Activated naive CD8-positive, alpha-beta T cell treated with anti-CD3 and anti-CD28 coated beads, Interleukin-2, amount 10 ng/mL, durations not matched to agents 7 days and 5 days (primary cell): Measurements from ENCODE around the gene NRF1. TPM values are rescaled to one million over a fixed set of nuclear protein-coding genes. Genes with fewer than 3 reads are reported as not detected.
A peak's percentile ranks its signal among the peaks of the same experiment; 100 is the strongest.
"Not testable (repeated sequence)": the region's sequence is repeated elsewhere in the genome, so short reads cannot be mapped to it uniquely, and the experiment has no call there.

ENCODE experiments used
- ATAC-seq: fragments of 150-1000 bp; cut with Tn5 transposase; one replicate; pipeline ENCODE4 v1.10.0; 2021; ENCODE audit warnings: low read depth, moderate library complexity
- POLR2A ChIA-PET: fragments of 350-600 bp; sonication (Branson Sonifier 250); formaldehyde crosslinking; loops from one replicate; lab custom pipeline; 2021; ENCODE audit warnings: antibody characterized with exemption; lab: Charles Lee
- DNase-seq: peaks from one replicate; pipeline ENCODE4 v3.0.0; 2021
- H3K27ac Mint-ChIP-seq: one replicate; pipeline ENCODE4 v1.8.0; 2022; ENCODE audit warnings: mild to moderate bottlenecking, mixed read lengths
- H3K27me3 Mint-ChIP-seq: one replicate; pipeline ENCODE4 v1.8.0; 2022; ENCODE audit warnings: mild to moderate bottlenecking, moderate library complexity, mixed read lengths
- H3K36me3 Mint-ChIP-seq: one replicate; pipeline ENCODE4 v1.8.0; 2021; ENCODE audit warnings: mild to moderate bottlenecking, mixed read lengths
- H3K4me1 Mint-ChIP-seq: one replicate; pipeline ENCODE4 v1.8.0; 2021; ENCODE audit warnings: mixed read lengths
- H3K4me3 Mint-ChIP-seq: one replicate; pipeline ENCODE4 v1.8.0; 2022; ENCODE audit warnings: mild to moderate bottlenecking, moderate library complexity, mixed read lengths
- H3K9me3 Mint-ChIP-seq: one replicate; pipeline ENCODE4 v1.8.0; 2021; ENCODE audit warnings: mixed read lengths
- total RNA-seq, 2 experiments: library from RNA; stranded (reverse); gene quantifications; one replicate each; pipeline ENCODE4 v1.2.3, GENCODE V29; 2021

The NRF1 gene
- total RNA-seq, 2 experiments from 2014 or later = 32.5 to 33.6 TPM

- Mint-ChIP-seq H3K4me3 (peak overlapping the region; percentile 98), H3K27me3 (no peaks in the 10 kb centered on the region), H3K27ac (peak overlapping the region; percentile 94), H3K4me1 (peaks cover 39% of the 10 kb centered on the region), H3K36me3 (peaks cover 6% of the 10 kb centered on the region), H3K9me3 (no peaks in the 10 kb centered on the region)
- no peak for ATAC-seq
- POLR2A ChIA-PET = interaction anchor here (0.6 to 2.2 kb wide), 5 partner anchors 20 to 217 kb away, joined by 3 to 10 read pairs (median 5); no protein-coding TSS in a partner anchor
- DNase-seq = no peak
Observed at GRCh38 chr7:129612112-129613015, 844 bp downstream of the NRF1 start.

- Mint-ChIP-seq H3K4me1 (peaks cover 42% of the 10 kb centered on the region), H3K4me3 (peak overlapping the region; percentile 98), H3K9me3 (no peaks in the 10 kb centered on the region), H3K27ac (peak overlapping the region; percentile 94), H3K36me3 (peaks cover 7% of the 10 kb centered on the region), H3K27me3 (no peaks in the 10 kb centered on the region)
- POLR2A ChIA-PET = interaction anchor here (0.6 to 2.2 kb wide), 4 partner anchors 19 to 212 kb away, joined by 3 to 10 read pairs (median 5); no protein-coding TSS in a partner anchor
- no peak for ATAC-seq
- no peak for DNase-seq
Observed at GRCh38 chr7:129613016-129613337, 1.5 kb downstream of the NRF1 start.

GRCh38 chr7:129615018-129615417 lies 3.5 kb downstream of the NRF1 start:
- peaks cover 42% of the 10 kb centered on the region for H3K4me1 Mint-ChIP-seq
- H3K4me3 Mint-ChIP-seq = peak overlapping the region; percentile 56
- H3K36me3 Mint-ChIP-seq = peaks cover 7% of the 10 kb centered on the region
- ATAC-seq = peak; percentile 29
- POLR2A ChIA-PET = interaction anchor here (0.5 to 0.7 kb wide), 2 partner anchors 238 to 1268 kb away, joined by 3 read pairs; no protein-coding TSS in a partner anchor
- no peaks in the 10 kb centered on the region for H3K9me3 Mint-ChIP-seq
- no peak overlapping the region for H3K27ac Mint-ChIP-seq
- H3K27me3 Mint-ChIP-seq = no peaks in the 10 kb centered on the region
- DNase-seq = no peak

- H3K9me3 Mint-ChIP-seq = no peaks in the 10 kb centered on the region
- no peak for DNase-seq
- POLR2A ChIA-PET = interaction anchor here (0.6 kb wide), 1 partner anchor 21 kb away, joined by 3 read pairs; no protein-coding TSS in a partner anchor
- H3K4me1 Mint-ChIP-seq = peaks cover 41% of the 10 kb centered on the region
- no peaks in the 10 kb centered on the region for H3K27me3 Mint-ChIP-seq
- H3K27ac Mint-ChIP-seq = no peak overlapping the region
- ATAC-seq = no peak
- H3K36me3 Mint-ChIP-seq = peaks cover 5% of the 10 kb centered on the region
- no peak overlapping the region for H3K4me3 Mint-ChIP-seq
Observed at GRCh38 chr7:129616530-129616929, 5.0 kb downstream of the NRF1 start.

- peaks cover 41% of the 10 kb centered on the region for H3K4me1 Mint-ChIP-seq
- DNase-seq (no peak), ATAC-seq (no peak)
- no peaks in the 10 kb centered on the region for H3K27me3 Mint-ChIP-seq
- POLR2A ChIA-PET = no interaction called here
- no peak overlapping the region for H3K27ac Mint-ChIP-seq
- peaks cover 5% of the 10 kb centered on the region for H3K36me3 Mint-ChIP-seq
- no peak overlapping the region for H3K4me3 Mint-ChIP-seq
- no peaks in the 10 kb centered on the region for H3K9me3 Mint-ChIP-seq
Observed at GRCh38 chr7:129617178-129617577, 5.7 kb downstream of the NRF1 start.

- Mint-ChIP-seq H3K9me3 (no peaks in the 10 kb centered on the region), H3K36me3 (peaks cover 5% of the 10 kb centered on the region), H3K27me3 (no peaks in the 10 kb centered on the region), H3K4me3 (no peak overlapping the region), H3K4me1 (peaks cover 40% of the 10 kb centered on the region), H3K27ac (no peak overlapping the region)
- POLR2A ChIA-PET = no interaction called here
- no peak for ATAC-seq
- DNase-seq = no peak
Observed at GRCh38 chr7:129617652-129618051, 6.1 kb downstream of the NRF1 start.

- Mint-ChIP-seq H3K4me1 (peaks cover 14% of the 10 kb centered on the region), H3K27me3 (no peaks in the 10 kb centered on the region), H3K4me3 (no peak overlapping the region), H3K27ac (no peak overlapping the region), H3K36me3 (peaks cover 8% of the 10 kb centered on the region), H3K9me3 (no peaks in the 10 kb centered on the region)
- POLR2A ChIA-PET = interaction anchor here (1.1 kb wide), 1 partner anchor 579 kb away, joined by 3 read pairs; the partner anchor contains the start of gene TMEM209
- ATAC-seq (no peak), DNase-seq (no peak)
Observed at GRCh38 chr7:129626896-129627295, 15.4 kb downstream of the NRF1 start.

- H3K36me3 Mint-ChIP-seq = peaks cover 6% of the 10 kb centered on the region
- H3K27ac Mint-ChIP-seq = no peak overlapping the region
- H3K4me1 Mint-ChIP-seq = peaks cover 13% of the 10 kb centered on the region
- ATAC-seq = no peak
- POLR2A ChIA-PET = no interaction called here
- H3K9me3 Mint-ChIP-seq = no peaks in the 10 kb centered on the region
- DNase-seq = no peak
- no peak overlapping the region for H3K4me3 Mint-ChIP-seq
- H3K27me3 Mint-ChIP-seq = no peaks in the 10 kb centered on the region
Observed at GRCh38 chr7:129630341-129630740, 18.8 kb downstream of the NRF1 start.

GRCh38 chr7:129634361-129635034 lies 23.0 kb downstream of the NRF1 start:
- DNase-seq (no peak), ATAC-seq (no peak)
- H3K9me3 Mint-ChIP-seq = no peaks in the 10 kb centered on the region
- peaks cover 4% of the 10 kb centered on the region for H3K36me3 Mint-ChIP-seq
- no peak overlapping the region for H3K4me3 Mint-ChIP-seq
- POLR2A ChIA-PET = interaction anchor here (0.9 kb wide), 1 partner anchor 22 kb away, joined by 5 read pairs; no protein-coding TSS in a partner anchor
- H3K27me3 Mint-ChIP-seq = no peaks in the 10 kb centered on the region
- no peak overlapping the region for H3K27ac Mint-ChIP-seq
- peaks cover 23% of the 10 kb centered on the region for H3K4me1 Mint-ChIP-seq

GRCh38 chr7:129635300-129636029 lies 23.9 kb downstream of the NRF1 start:
- H3K36me3 Mint-ChIP-seq = peaks cover 2% of the 10 kb centered on the region
- H3K9me3 Mint-ChIP-seq = no peaks in the 10 kb centered on the region
- peak; percentile 45 for DNase-seq
- no peaks in the 10 kb centered on the region for H3K27me3 Mint-ChIP-seq
- no peak overlapping the region for H3K27ac Mint-ChIP-seq
- no peak overlapping the region for H3K4me3 Mint-ChIP-seq
- peak; percentile 92 for ATAC-seq
- POLR2A ChIA-PET = interaction anchor here (0.9 kb wide), 1 partner anchor 23 kb away, joined by 5 read pairs; no protein-coding TSS in a partner anchor
- peaks cover 21% of the 10 kb centered on the region for H3K4me1 Mint-ChIP-seq

- H3K27ac Mint-ChIP-seq, ATAC-seq, DNase-seq, H3K36me3 Mint-ChIP-seq, H3K4me3 Mint-ChIP-seq, H3K9me3 Mint-ChIP-seq, POLR2A ChIA-PET, H3K27me3 Mint-ChIP-seq: not testable (repeated sequence)
- peaks cover 21% of the 10 kb centered on the region for H3K4me1 Mint-ChIP-seq
Observed at GRCh38 chr7:129636030-129636550, 24.6 kb downstream of the NRF1 start.

GRCh38 chr7:129636641-129637040 lies 25.1 kb downstream of the NRF1 start:
- Mint-ChIP-seq H3K4me1 (peaks cover 21% of the 10 kb centered on the region), H3K9me3 (no peaks in the 10 kb centered on the region), H3K36me3 (peaks cover 1% of the 10 kb centered on the region), H3K4me3 (no peak overlapping the region), H3K27me3 (no peaks in the 10 kb centered on the region), H3K27ac (no peak overlapping the region)
- POLR2A ChIA-PET = no interaction called here
- no peak for DNase-seq
- ATAC-seq = no peak

- no peak overlapping the region for H3K27ac Mint-ChIP-seq
- POLR2A ChIA-PET = no interaction called here
- ATAC-seq (no peak), DNase-seq (no peak)
- H3K4me3 Mint-ChIP-seq = no peak overlapping the region
- H3K36me3 Mint-ChIP-seq = peaks cover 1% of the 10 kb centered on the region
- H3K9me3 Mint-ChIP-seq = no peaks in the 10 kb centered on the region
- H3K4me1 Mint-ChIP-seq = peaks cover 18% of the 10 kb centered on the region
- H3K27me3 Mint-ChIP-seq = no peaks in the 10 kb centered on the region
Observed at GRCh38 chr7:129640400-129640799, 28.9 kb downstream of the NRF1 start.
